C4-2B (cell line): ENCODE results near the gene TRPM1.

Source experiments
- CTCF ChIP-seq: fragments of 450-650 bp; conservative IDR thresholded peaks from 2 replicates; pipeline ENCODE4 v1.5.1; 2017; ENCODE audit warnings: mild to moderate bottlenecking
- ZFX ChIP-seq: fragments of 450-650 bp; IDR thresholded peaks from 2 replicates; pipeline ENCODE4 v1.6.1; 2017

GRCh38 chr15:31013863-31014607 lies 87.5 kb downstream of the TRPM1 start:
- TF ChIP-seq CTCF (no peak), ZFX (no peak)
